ENCODE results near the gene ARF1.

The ARF1 gene

DNA sequence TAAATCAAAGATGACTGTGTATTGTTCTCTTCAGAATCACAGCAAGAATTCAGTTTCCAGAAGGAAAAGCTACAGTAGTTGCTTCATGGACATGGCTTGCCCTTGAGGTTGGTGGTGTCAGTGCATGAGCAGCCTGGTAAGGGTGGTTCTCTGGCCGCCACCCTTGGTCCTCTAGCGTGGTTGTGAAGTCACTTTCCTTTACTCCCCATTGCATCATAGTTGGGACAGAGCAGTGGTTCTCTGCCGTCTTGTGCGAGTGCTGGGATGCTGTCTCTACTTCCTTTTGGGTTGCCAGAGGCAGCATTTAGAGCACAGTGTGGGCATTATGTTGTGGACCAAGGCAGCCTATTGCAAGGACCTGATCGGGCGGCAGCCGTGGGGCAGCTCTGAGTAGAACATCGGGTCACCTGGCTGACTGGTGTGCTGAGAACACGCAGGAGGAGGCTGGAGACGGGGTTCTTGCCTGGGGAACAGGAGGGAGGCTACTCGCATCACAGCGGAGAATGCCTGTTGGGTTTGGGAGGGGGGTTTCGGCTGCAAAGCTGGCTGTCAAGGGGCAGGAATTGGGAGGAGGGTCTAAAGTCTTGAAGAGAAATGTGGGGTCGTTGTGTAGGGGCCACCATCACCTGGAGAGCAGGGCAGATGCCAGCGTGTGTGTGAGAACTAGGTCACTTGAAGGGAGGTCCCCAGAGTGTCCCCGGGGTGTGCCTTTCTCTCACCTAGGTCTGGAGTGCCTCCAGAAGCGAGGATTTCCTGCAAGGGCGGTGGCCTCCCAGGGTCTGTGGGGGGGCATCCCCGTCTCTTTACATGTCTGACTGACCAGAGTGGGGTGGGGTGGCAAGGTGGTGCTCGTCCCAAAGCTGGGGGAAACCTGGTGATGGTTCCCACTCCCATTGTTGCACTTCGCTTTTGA lies 6.3 kb downstream of the ARF1 start:
- FAIRE-seq, result no peak

- FAIRE-seq, result no peak
Observed at GRCh38 chr1:228089519-228090380, 7.2 kb downstream of the ARF1 start.

- no peak for FAIRE-seq
Observed at GRCh38 chr1:228090613-228091081, 8.1 kb downstream of the ARF1 start.

- FAIRE-seq, result no peak
Observed at GRCh38 chr1:228091084-228091483, 8.6 kb downstream of the ARF1 start.

- no peak for FAIRE-seq
Observed at GRCh38 chr1:228092342-228093049, 10.0 kb downstream of the ARF1 start.

GRCh38 chr1:228093050-228093906 lies 10.8 kb downstream of the ARF1 start:
- no peak for FAIRE-seq

DNA sequence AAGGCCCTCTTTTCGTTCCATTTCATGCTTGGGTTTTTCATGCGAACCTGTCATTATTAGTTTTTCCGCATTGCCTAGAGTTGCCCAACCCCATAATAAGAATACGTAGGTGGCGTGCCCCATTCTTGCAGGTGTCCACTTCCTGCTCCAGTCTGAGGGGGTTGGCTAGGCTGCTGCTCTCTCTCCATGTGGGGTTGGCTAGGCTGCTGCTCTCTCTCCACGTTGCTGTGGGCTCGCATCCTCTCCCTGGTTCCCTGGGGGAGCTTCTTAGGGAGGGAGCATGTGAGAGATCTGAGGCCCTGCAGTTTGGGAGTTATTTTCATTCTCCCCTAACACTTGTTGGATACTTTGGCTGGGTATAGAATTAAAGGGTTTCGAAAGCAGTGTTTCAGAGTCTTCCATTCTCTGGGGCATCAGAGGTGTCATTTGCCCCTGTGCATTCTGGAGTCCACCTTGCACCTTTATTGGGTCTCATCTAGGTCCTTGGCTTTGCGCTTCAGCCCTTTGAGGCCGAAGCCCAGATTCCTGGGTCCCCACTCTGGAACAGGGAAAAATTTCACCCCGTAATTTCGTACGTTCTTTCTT lies 12.0 kb downstream of the ARF1 start:
- no peak for FAIRE-seq

DNA sequence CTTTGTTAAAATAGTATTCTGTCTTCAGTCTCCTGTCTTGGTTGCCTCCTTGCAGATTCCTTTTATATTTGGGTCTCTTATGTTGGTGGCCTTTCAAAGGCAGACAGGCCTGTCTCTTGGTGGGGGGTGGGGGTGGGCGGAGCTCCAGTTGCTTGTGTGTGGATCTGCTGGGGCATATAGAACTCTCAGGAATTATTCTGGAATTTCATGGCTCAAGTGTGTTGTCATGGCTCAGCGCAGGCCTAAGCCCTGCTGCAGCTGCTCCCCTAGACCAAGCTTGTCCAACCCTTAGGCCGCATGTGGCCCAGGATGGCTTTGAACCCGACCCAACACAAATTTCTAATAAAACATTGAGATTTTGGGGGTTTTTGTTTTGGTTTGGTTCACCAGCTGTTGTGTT lies 12.7 kb downstream of the ARF1 start:
- FAIRE-seq, result no peak

DNA sequence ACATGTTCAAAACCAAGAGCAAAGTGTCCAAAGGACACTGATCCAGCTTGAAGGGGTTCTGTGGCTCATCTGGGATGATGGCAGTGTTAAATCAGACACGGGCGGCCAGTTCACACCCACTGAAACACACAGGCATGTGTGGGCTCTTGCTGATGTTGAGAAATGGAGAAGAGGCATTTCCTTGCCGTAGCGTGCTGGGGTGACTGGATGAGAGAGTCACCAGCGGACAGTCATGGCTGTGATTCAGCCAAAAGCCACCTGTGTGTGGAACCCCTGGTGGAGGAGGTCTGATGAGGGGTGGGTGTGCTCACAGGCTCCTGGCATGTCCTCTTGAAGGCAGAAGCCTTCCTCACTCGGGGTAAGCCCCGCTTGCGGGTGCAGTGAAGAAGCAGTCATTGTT lies 13.4 kb downstream of the ARF1 start:
- no peak for FAIRE-seq

DNA sequence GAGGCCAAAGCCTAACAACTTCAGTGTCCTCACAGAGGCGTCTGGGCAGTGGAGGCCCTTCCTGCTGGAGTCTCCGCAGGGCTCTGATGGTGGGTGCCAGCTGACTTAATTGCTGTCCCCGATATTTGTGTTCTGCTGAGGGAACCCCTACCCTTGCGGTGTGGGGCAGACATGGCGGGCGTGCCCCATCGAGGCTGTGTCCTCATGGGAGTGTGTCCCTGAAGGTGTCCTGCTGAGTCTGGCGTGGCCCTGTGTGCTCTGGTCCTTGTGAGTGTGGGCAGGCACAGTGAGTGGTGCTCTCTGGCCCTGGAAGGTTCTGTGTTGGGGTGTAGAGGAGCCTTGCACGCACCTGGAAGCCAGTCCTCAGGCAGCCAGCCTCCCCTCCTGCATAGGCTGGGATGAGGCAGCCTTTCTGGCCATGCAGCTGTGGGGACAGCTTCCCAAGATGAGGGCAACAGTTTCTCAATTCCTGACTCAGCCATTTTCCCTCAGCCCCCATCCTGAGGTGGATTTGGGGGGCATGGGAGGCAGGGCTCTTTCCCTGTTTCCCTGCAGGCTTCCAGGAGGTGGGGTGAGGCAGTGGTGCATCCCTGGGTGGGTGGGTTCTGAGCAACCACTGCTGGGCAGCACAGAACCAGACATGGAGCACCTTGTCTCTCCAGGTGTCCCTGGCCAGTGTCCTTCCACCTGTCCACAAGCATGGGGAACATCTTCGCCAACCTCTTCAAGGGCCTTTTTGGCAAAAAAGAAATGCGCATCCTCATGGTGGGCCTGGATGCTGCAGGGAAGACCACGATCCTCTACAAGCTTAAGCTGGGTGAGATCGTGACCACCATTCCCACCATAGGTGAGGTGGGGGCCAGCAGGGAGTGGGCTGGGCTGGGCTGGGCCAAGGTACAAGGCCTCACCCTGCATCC lies 14.2 kb downstream of the ARF1 start:
- no peak for FAIRE-seq

GRCh38 chr1:228097333-228098081 lies 15.0 kb downstream of the ARF1 start:
- FAIRE-seq, result no peak

DNA sequence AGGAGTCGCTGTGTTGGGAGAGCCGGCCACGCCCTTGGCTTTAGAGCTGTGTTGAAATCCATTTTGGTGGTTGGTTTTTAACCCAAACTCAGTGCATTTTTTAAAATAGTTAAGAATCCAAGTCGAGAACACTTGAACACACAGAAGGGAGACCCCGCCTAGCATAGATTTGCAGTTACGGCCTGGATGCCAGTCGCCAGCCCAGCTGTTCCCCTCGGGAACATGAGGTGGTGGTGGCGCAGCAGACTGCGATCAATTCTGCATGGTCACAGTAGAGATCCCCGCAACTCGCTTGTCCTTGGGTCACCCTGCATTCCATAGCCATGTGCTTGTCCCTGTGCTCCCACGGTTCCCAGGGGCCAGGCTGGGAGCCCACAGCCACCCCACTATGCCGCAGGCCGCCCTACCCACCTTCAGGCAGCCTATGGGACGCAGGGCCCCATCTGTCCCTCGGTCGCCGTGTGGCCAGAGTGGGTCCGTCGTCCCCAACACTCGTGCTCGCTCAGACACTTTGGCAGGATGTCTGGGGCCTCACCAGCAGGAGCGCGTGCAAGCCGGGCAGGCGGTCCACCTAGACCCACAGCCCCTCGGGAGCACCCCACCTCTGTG lies 15.9 kb downstream of the ARF1 start:
- no peak for FAIRE-seq

GRCh38 chr1:228099331-228099732 lies 16.8 kb downstream of the ARF1 start:
- no peak for FAIRE-seq

DNA sequence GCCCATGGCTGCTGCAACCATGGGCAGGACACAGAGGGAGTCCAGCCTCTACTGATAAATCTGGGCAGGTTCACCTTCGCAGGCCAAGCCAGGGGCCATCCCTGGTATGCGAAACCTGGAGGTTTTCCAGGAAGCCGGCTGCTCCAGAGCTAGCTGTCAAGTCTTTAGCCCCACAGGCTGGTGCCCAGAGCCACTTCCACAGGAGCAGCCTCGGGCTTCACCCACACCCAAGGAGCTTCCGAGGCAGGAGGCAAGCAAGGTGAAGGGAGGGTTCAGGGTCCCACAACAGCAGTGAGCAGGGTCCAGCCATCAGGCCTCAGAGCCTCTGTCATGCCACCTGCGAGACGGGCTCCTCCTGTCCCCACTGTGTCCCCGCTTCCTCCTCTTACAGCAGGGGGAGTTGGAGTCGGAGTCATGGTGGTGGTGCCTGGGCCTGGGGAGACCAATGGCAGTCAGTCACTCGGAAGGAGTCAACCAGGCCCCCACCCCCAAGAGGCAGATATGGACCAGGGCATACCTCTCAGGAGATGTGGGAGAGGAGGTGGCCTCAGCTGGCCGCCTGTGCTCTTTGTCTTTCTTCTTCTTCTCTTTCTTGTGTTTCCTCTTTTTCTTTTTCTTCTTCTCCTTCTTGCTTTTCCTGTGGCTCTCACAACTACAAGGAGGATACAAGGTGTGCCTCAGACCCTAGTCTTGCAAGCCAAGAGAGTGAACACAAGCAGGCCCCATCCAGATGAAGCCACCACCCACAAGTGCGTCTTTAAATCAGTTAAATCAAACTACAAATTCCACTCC lies 18.5 kb downstream of the ARF1 start:
- FAIRE-seq, result no peak

DNA sequence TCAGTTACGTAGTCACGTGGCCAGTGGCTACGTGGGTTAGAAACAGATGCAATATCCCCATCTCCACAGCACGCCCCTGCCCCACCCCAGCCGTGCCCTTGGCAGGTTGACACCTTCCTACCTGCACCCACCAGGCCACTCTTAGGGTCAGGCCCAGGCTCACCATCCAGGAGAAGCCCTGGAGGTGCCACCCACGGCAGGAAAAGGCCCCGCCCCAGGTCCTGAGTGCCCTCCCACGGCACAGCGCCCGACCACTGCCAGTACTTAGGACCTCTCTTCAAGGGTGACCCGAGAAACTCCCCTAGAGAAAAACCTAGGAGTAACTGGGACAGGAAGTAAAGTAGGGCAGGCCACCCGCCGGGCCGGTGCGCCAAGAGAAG lies 19.1 kb downstream of the ARF1 start:
- no peak for FAIRE-seq

GRCh38 chr1:228101994-228102790 lies 19.7 kb downstream of the ARF1 start:
- FAIRE-seq, result no peak

DNA sequence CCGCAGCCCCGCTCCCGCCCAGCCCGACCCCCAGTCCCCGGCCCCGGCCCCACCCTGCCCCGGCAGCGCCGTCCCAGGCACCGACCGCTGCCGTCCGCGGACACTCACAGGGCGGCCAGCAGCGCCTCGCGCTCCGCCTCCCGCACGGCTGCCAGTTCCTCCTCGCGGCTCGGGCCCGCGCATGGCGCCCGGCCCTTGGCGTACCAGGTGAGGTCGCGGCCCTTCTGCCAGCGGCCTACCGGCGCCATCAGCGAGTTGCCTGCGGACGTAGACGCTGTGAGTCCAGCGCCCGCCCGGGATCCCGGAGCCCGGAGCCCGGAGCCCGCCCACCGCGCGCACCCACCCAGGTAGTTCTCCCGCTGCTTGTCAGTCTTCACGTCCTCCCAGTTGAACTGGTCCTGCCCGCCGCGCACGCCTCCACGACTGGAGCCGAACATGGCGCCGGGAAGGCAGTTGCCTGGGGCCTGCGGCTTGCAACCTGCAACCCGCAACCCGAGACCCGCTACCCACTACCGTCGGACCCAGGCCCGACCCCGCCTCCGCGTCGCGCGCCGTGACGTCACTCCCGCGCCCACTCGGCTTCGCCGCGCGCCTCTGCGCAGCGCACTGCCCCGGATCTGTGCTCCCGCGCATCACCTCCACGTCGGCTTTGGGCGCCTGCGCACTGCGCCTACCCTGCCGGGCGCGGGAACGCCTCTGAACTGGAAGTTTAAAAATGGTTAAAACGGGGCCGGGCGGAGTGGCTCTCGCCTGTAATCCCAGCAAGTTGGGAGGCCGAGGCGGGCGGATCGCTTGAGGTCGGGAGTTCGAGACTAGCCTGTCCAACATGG lies 20.5 kb downstream of the ARF1 start, which contains the start of gene C1orf35:
Gene C1orf35, minus strand, starts transcription at position 535 of the 830 bp plus-strand sequence. Its CDS starts 98 bp downstream, at position 437.
- FAIRE-seq, result no peak
